Non-pigmented ciliary epithelial cell (primary cell): ENCODE measurements around the gene ARHGAP12.

ENCODE experiments used
- DNase-seq: peaks from one replicate; pipeline ENCODE4 v3.0.0-alpha.2; 2010; ENCODE audit warnings: low read depth

ARHGAP12 gene

GRCh38 chr10:31820778-31821369 is 107.8 kb downstream of the ARHGAP12 start:
- no peak for DNase-seq

- no peak for DNase-seq
Observed at GRCh38 chr10:31820096-31820495, 108.5 kb downstream of the ARHGAP12 start.

GRCh38 chr10:31819391-31819820 is 109.2 kb downstream of the ARHGAP12 start:
- DNase-seq, result no peak

GRCh38 chr10:31816318-31816717 is 112.3 kb downstream of the ARHGAP12 start:
- DNase-seq, result peak; percentile 41

- peak; percentile 30 for DNase-seq
Observed at GRCh38 chr10:31808258-31809218, 120.1 kb downstream of the ARHGAP12 start.

GRCh38 chr10:31804352-31804810 is 124.2 kb downstream of the ARHGAP12 start:
- DNase-seq, result no peak

GRCh38 chr10:31803606-31804351 is 124.9 kb downstream of the ARHGAP12 start:
- no peak for DNase-seq

- no peak for DNase-seq
Observed at GRCh38 chr10:31799181-31799580, 129.4 kb downstream of the ARHGAP12 start.

- DNase-seq, result no peak
Observed at GRCh38 chr10:31792745-31793144, 135.9 kb downstream of the ARHGAP12 start.

- DNase-seq, result no peak
Observed at GRCh38 chr10:31789555-31789954, 139.1 kb downstream of the ARHGAP12 start.

GRCh38 chr10:31782701-31783100 is 145.9 kb downstream of the ARHGAP12 start:
- no peak for DNase-seq

- DNase-seq, result no peak
Observed at GRCh38 chr10:31780717-31781116, 147.9 kb downstream of the ARHGAP12 start.

GRCh38 chr10:31778627-31779026 is 150.0 kb downstream of the ARHGAP12 start:
- no peak for DNase-seq

GRCh38 chr10:31776159-31776558 is 152.5 kb downstream of the ARHGAP12 start:
- DNase-seq, result no peak

- no peak for DNase-seq
Observed at GRCh38 chr10:31774928-31775650, 153.5 kb downstream of the ARHGAP12 start.

GRCh38 chr10:31774299-31774900 is 154.2 kb downstream of the ARHGAP12 start:
- no peak for DNase-seq

GRCh38 chr10:31773749-31774298 is 154.8 kb downstream of the ARHGAP12 start:
- DNase-seq, result no peak

- DNase-seq, result no peak
Observed at GRCh38 chr10:31771331-31771831, 157.2 kb downstream of the ARHGAP12 start.

GRCh38 chr10:31770307-31770902 is 158.2 kb downstream of the ARHGAP12 start:
- no peak for DNase-seq

- no peak for DNase-seq
Observed at GRCh38 chr10:31769564-31769963, 159.1 kb downstream of the ARHGAP12 start.
